ENCODE data around the gene HNRNPA1L2.

HNRNPA1L2 gene

DNA sequence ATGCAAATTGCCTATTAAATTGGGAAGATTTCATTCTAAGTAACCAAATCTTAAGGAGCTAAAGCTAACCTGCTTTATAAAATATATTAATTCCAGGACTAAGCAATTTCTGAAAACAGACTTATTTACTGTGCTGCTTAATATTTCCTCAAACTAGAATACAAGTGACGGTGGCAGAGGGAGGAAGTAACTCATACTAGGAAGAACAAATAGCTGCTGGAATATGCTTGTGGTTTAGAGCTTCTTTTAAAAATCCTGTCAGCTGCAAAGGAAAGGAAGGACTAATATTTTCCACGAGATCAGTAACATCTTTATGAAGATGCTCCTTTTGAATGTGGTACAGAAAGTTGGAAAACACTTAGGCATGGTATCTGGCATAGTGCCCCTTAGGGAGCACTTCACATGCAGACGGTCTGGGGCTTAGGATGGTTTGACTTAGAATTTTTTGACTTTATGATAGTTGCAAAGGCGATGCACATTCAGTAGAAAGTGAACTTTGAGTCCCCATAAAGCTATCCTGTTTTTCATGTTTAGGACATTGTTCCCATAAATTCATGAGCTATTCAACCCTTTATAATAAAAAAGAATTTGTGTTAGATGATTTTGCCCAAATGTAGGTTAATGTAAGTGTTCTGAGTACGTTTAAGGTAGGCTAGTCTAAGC lies 3.4 kb upstream of the HNRNPA1L2 start (continued):
- TF ChIP-seq ZNF26 (tag by site-specific recombination; IDR thresholded peaks at IDR 0.05) (no peak), ZNF211 (tag by site-specific recombination; IDR thresholded peaks at IDR 0.05; ENCODE audit: low read depth) (no peak), ZNF768 (tag by site-specific recombination; IDR thresholded peaks at IDR 0.05) (no peak), SP7 (tag by site-specific recombination; IDR thresholded peaks at IDR 0.05) (no peak)

DNA sequence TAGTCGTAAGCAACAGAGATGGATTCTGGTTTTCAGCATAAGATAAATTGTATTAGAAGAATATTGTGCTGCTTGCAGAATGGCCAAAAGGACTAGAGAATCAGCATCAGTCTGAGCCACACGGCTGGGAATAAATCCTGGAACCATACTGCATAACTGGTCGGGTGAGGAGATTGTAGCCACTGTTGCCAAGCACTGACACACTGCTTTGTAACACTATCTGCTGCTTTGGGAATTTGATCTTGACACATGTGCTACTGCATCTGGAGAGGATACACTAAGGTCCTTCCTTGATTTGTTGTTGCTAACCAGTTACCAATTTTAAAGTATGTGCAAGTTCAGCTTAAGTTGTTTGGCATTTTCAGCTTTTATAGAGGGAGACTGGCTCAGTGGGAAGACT lies 1.9 kb downstream of the HNRNPA1L2 start:
- ChIA-PET CTCF (no interaction called here), POLR2A (no interaction called here)
- Histone ChIP-seq H3K9me3 (ENCODE audit: control insufficient read depth, insufficient read depth, low read depth, low read length) (no peaks in the 10 kb centered on the region), H3K27ac (ENCODE audit: extremely low read depth, low read depth, low read length) (no peak overlapping the region), H3K4me3 (ENCODE audit: low read depth, low read length) (no peak overlapping the region), H3K4me1 (ENCODE audit: control insufficient read depth, insufficient read depth, low read length) (no peaks in the 10 kb centered on the region), H3K36me3 (ENCODE audit: control insufficient read depth in 2 of 2, insufficient read depth in 1 of 2, low read length in 2 of 2) (peaks cover 4 to 24% of the 10 kb centered on the region in 2 experiments; a peak in 2 of 3 replicates)
- TF ChIP-seq FEZF1 (tag by site-specific recombination; IDR thresholded peaks at IDR 0.05) = no peak
- no peak for TF ChIP-seq ZNF155 (tag by site-specific recombination; IDR thresholded peaks at IDR 0.05)
- peak; percentile 44; the same call in 1 of the 2 replicates for TF ChIP-seq OSR2 (tag by site-specific recombination; IDR thresholded peaks at IDR 0.05)
- no peak for TF ChIP-seq ZNF654 (tag by site-specific recombination; IDR thresholded peaks at IDR 0.05; ENCODE audit: low read depth)
- no peak for TF ChIP-seq ZFP3 (tag by site-specific recombination; IDR thresholded peaks at IDR 0.05; ENCODE audit: low read depth)
- TF ChIP-seq KLF10 (tag by site-specific recombination; IDR thresholded peaks at IDR 0.05) = no peak

- Histone ChIP-seq H3K27ac (ENCODE audit: extremely low read depth, low read depth, low read length) (no peak overlapping the region), H3K4me1 (ENCODE audit: control insufficient read depth, insufficient read depth, low read length) (no peaks in the 10 kb centered on the region), H3K4me3 (ENCODE audit: low read depth, low read length) (no peak overlapping the region), H3K9me3 (ENCODE audit: control insufficient read depth, insufficient read depth, low read depth, low read length) (no peaks in the 10 kb centered on the region), H3K36me3 (ENCODE audit: control insufficient read depth in 2 of 2, insufficient read depth in 1 of 2, low read length in 2 of 2) (peaks cover 0 to 17% of the 10 kb centered on the region in 2 experiments; a peak in 2 of 3 replicates)
- POLR2A ChIA-PET = no interaction called here
- CTCF ChIA-PET = no interaction called here
- TF ChIP-seq IKZF3 (tag by site-specific recombination; IDR thresholded peaks at IDR 0.05) (no peak), HOXA7 (CRISPR knock-in tag; IDR thresholded peaks at IDR 0.05; ENCODE audit: borderline replicate concordance) (no peak), ZBTB20 (tag by site-specific recombination; IDR thresholded peaks at IDR 0.05) (no peak), ZNF768 (tag by site-specific recombination; IDR thresholded peaks at IDR 0.05) (no peak), ZNF701 (tag by site-specific recombination; IDR thresholded peaks at IDR 0.05) (no peak), ZNF776 (tag by site-specific recombination; IDR thresholded peaks at IDR 0.05; ENCODE audit: borderline replicate concordance) (no peak), ZNF121 (tag by site-specific recombination; IDR thresholded peaks at IDR 0.05) (no peak), ZNF37A (tag by site-specific recombination; IDR thresholded peaks at IDR 0.05) (no peak)
Measured at GRCh38 chr13:52646967-52647366, 4.7 kb downstream of the HNRNPA1L2 start.

- H3K9me3 ChIP-seq (ENCODE audit: control insufficient read depth, insufficient read depth, low read depth, low read length) = no peaks in the 10 kb centered on the region
- peaks cover 0 to 16% of the 10 kb centered on the region in 2 experiments for H3K36me3 ChIP-seq (ENCODE audit: control insufficient read depth in 2 of 2, insufficient read depth in 1 of 2, low read length in 2 of 2)
- POLR2A ChIA-PET = no interaction called here
- H3K4me3 ChIP-seq (ENCODE audit: low read depth, low read length) = no peak overlapping the region; the same call in none of the 2 replicates
- CTCF ChIA-PET = no interaction called here
- no peaks in the 10 kb centered on the region for H3K4me1 ChIP-seq (ENCODE audit: control insufficient read depth, insufficient read depth, low read length)
- no peak overlapping the region for H3K27ac ChIP-seq (ENCODE audit: extremely low read depth, low read depth, low read length)
- TF ChIP-seq ZNF747 (tag by site-specific recombination; IDR thresholded peaks at IDR 0.05) = no peak
- TF ChIP-seq PRDM6 (tag by site-specific recombination; IDR thresholded peaks at IDR 0.05) = no peak
- TF ChIP-seq TSHZ1 (tag by site-specific recombination; IDR thresholded peaks at IDR 0.05; ENCODE audit: borderline replicate concordance) = no peak
- no peak for TF ChIP-seq ZNF112 (tag by site-specific recombination; IDR thresholded peaks at IDR 0.05)
- TF ChIP-seq ZNF391 (tag by site-specific recombination; IDR thresholded peaks at IDR 0.05; ENCODE audit: borderline replicate concordance, low read depth) = no peak
- no peak for TF ChIP-seq MEIS1 (CRISPR knock-in tag; IDR thresholded peaks at IDR 0.05; ENCODE audit: borderline replicate concordance)
- no peak for TF ChIP-seq ZNF629 (tag by site-specific recombination; IDR thresholded peaks at IDR 0.05)
- no peak for TF ChIP-seq ZNF302 (tag by site-specific recombination; IDR thresholded peaks at IDR 0.05; ENCODE audit: low read depth)
Measured at GRCh38 chr13:52650731-52651130, 8.5 kb downstream of the HNRNPA1L2 start.
